ENCODE measurements around the gene RNF207.

The RNF207 gene

DNA sequence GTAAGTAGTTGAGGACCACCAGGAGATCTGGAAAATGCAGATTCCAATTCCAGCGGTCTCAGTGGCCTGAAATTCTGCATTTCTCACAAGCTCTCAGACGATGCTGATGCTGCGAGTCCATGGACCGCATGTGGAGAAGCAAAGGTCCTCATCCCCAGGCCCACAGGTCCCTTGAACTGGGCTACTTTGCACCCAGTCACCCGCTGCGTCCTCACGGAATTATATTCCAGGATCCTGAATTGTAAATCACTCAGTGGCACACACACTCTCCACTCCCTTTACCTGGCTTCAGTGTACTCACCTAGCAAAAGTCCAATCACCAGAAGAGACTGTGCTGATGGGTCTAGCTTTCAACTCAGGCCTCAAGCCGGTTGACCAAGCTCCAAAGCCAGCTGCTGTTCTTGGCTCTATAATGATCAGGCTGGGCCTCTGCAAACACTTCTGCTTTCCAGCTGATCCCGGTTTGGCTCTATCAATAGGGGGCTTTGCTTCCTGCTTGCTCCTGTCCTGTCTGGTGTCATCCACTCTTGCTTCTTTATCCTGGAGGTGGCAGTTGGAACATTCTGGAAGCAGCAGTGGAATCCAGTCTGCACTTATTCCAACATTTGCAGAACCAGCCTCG is 5.6 kb upstream of the RNF207 start:
- peak overlapping the region; percentile 77 for H3K4me2 ChIP-seq (ENCODE audit: low read depth, low read length, poor library complexity, severe bottlenecking)
- peak overlapping the region; percentile 92 for H3K9ac ChIP-seq (ENCODE audit: low read depth, low read length, poor library complexity, severe bottlenecking)
- no peaks in the 10 kb centered on the region for H3K9me3 ChIP-seq (ENCODE audit: insufficient read depth, low read depth, low read length)
- H3K27me3 ChIP-seq (ENCODE audit: insufficient read depth, low read length, poor library complexity, severe bottlenecking), result peaks cover 24% of the 10 kb centered on the region
- H4K20me1 ChIP-seq (ENCODE audit: insufficient read depth, low read length, poor library complexity, severe bottlenecking), result peaks cover 37% of the 10 kb centered on the region
- peaks cover 38% of the 10 kb centered on the region for H3K79me2 ChIP-seq (ENCODE audit: insufficient read depth, low read length)
- peaks cover 11% of the 10 kb centered on the region; the same call in 1 of the 2 replicates for H3K36me3 ChIP-seq (ENCODE audit: insufficient read depth, low read length)
- TF ChIP-seq, protein P1, sequence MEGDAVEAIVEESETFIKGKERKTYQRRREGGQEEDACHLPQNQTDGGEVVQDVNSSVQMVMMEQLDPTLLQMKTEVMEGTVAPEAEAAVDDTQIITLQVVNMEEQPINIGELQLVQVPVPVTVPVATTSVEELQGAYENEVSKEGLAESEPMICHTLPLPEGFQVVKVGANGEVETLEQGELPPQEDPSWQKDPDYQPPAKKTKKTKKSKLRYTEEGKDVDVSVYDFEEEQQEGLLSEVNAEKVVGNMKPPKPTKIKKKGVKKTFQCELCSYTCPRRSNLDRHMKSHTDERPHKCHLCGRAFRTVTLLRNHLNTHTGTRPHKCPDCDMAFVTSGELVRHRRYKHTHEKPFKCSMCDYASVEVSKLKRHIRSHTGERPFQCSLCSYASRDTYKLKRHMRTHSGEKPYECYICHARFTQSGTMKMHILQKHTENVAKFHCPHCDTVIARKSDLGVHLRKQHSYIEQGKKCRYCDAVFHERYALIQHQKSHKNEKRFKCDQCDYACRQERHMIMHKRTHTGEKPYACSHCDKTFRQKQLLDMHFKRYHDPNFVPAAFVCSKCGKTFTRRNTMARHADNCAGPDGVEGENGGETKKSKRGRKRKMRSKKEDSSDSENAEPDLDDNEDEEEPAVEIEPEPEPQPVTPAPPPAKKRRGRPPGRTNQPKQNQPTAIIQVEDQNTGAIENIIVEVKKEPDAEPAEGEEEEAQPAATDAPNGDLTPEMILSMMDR (conservative IDR thresholded peaks at IDR 0.05; ENCODE audit: low read length), result no peak
- TF ChIP-seq EZH2phosphoT487 (IDR thresholded peaks at IDR 0.05; ENCODE audit: borderline replicate concordance), result no peak
- no peaks in the 10 kb centered on the region for H3F3A ChIP-seq (ENCODE audit: low read depth)
- no peaks in the 10 kb centered on the region for H3K9me2 ChIP-seq (replicated peaks; ENCODE audit: low read depth, low read length)
- H3K4me3 ChIP-seq (ENCODE audit: low read length, poor library complexity, severe bottlenecking), result peak overlapping the region; percentile 87
- peaks cover 39% of the 10 kb centered on the region for H3K4me1 ChIP-seq (ENCODE audit: insufficient read depth, low read length, poor library complexity, severe bottlenecking)
- H2AFZ ChIP-seq (ENCODE audit: low read length), result peak overlapping the region; percentile 94

DNA sequence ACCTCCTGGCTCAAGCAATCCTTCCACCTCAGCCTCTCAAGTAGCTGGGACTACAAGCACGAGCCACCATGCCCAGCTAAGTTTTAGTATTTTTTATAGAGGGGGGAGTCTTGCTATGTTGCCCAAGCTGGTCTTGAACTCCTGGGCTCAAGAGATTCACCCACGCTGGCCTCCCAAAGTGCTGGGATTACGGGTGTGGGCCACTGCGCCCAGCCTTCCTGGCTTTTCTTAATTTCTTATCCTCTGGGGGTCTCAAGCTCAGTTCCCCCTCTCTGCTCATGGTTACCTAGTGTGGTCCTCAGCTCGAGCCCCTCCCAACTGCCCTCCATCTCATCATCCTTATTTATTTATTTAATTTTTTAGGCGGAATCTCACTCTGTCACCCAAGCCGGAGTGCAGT is 3.7 kb upstream of the RNF207 start:
- Histone ChIP-seq H3K4me3 (ENCODE audit: low read length, poor library complexity, severe bottlenecking) (no peak overlapping the region), H3K4me2 (ENCODE audit: low read depth, low read length, poor library complexity, severe bottlenecking) (no peak overlapping the region), H3K9me3 (ENCODE audit: insufficient read depth, low read depth, low read length) (no peaks in the 10 kb centered on the region), H2AFZ (ENCODE audit: low read length) (no peak overlapping the region), H3K4me1 (ENCODE audit: insufficient read depth, low read length, poor library complexity, severe bottlenecking) (peaks cover 26% of the 10 kb centered on the region), H3K79me2 (ENCODE audit: insufficient read depth, low read length) (peaks cover 21% of the 10 kb centered on the region), H3K9me2 (replicated peaks; ENCODE audit: low read depth, low read length) (no peaks in the 10 kb centered on the region), H3K9ac (ENCODE audit: low read depth, low read length, poor library complexity, severe bottlenecking) (no peak overlapping the region), H3K27me3 (ENCODE audit: insufficient read depth, low read length, poor library complexity, severe bottlenecking) (peaks cover 24% of the 10 kb centered on the region), H3K36me3 (ENCODE audit: insufficient read depth, low read length) (no peaks in the 10 kb centered on the region), H3F3A (ENCODE audit: low read depth) (no peaks in the 10 kb centered on the region), H4K20me1 (ENCODE audit: insufficient read depth, low read length, poor library complexity, severe bottlenecking) (peaks cover 21% of the 10 kb centered on the region)
- no peak for TF ChIP-seq EZH2phosphoT487 (IDR thresholded peaks at IDR 0.05; ENCODE audit: borderline replicate concordance)
- TF ChIP-seq, protein P1 (conservative IDR thresholded peaks at IDR 0.05; ENCODE audit: low read length), result no peak

DNA sequence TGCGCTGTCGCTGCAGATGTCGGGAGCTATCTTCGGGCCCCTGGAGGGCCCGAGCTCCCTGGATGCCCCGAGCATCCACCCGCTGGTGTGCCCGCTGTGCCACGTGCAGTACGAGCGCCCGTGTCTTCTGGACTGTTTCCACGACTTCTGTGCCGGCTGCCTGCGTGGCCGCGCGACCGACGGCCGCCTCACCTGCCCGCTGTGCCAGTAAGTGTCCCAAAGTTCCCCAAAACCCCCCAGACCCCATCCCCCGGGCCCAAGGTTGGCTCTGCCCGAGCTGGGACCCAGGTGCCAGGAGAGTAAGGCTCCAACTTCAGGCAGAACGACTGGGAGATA is 569 bp downstream of the RNF207 start:
- Histone ChIP-seq H3K36me3 (ENCODE audit: insufficient read depth, low read length) (no peaks in the 10 kb centered on the region), H3K4me2 (ENCODE audit: low read depth, low read length, poor library complexity, severe bottlenecking) (no peak overlapping the region), H2AFZ (ENCODE audit: low read length) (no peak overlapping the region), H3F3A (ENCODE audit: low read depth) (no peaks in the 10 kb centered on the region), H3K4me1 (ENCODE audit: insufficient read depth, low read length, poor library complexity, severe bottlenecking) (no peaks in the 10 kb centered on the region), H3K9me3 (ENCODE audit: insufficient read depth, low read depth, low read length) (no peaks in the 10 kb centered on the region), H3K4me3 (ENCODE audit: low read length, poor library complexity, severe bottlenecking) (no peak overlapping the region), H3K27me3 (ENCODE audit: insufficient read depth, low read length, poor library complexity, severe bottlenecking) (peaks cover 18% of the 10 kb centered on the region), H4K20me1 (ENCODE audit: insufficient read depth, low read length, poor library complexity, severe bottlenecking) (no peaks in the 10 kb centered on the region), H3K9ac (ENCODE audit: low read depth, low read length, poor library complexity, severe bottlenecking) (no peak overlapping the region), H3K79me2 (ENCODE audit: insufficient read depth, low read length) (no peaks in the 10 kb centered on the region), H3K9me2 (replicated peaks; ENCODE audit: low read depth, low read length) (no peaks in the 10 kb centered on the region)
- TF ChIP-seq EZH2phosphoT487 (IDR thresholded peaks at IDR 0.05; ENCODE audit: borderline replicate concordance), result no peak
- TF ChIP-seq, protein P1 (conservative IDR thresholded peaks at IDR 0.05; ENCODE audit: low read length), result no peak

Measured in Loucy (cell line).